ENCODE data around the gene RSRC1.

DNA sequence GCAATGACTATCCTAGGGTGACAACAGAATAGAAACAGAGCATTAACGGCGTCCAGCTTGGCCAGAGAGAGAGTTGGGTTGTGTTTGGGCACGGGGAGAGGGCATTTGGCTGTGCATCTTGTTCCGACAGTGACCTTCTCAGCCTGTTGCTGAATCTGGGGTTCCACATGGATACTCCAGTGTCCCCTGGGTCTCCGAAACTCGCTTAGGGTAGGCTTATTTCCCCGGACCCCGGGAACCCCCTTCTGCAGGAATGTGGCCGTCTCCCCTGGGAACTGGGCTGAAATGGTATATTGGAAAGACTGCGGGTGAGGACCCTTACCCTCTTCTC lies 11.6 kb upstream of the RSRC1 start:
- TF ChIP-seq, protein P1, sequence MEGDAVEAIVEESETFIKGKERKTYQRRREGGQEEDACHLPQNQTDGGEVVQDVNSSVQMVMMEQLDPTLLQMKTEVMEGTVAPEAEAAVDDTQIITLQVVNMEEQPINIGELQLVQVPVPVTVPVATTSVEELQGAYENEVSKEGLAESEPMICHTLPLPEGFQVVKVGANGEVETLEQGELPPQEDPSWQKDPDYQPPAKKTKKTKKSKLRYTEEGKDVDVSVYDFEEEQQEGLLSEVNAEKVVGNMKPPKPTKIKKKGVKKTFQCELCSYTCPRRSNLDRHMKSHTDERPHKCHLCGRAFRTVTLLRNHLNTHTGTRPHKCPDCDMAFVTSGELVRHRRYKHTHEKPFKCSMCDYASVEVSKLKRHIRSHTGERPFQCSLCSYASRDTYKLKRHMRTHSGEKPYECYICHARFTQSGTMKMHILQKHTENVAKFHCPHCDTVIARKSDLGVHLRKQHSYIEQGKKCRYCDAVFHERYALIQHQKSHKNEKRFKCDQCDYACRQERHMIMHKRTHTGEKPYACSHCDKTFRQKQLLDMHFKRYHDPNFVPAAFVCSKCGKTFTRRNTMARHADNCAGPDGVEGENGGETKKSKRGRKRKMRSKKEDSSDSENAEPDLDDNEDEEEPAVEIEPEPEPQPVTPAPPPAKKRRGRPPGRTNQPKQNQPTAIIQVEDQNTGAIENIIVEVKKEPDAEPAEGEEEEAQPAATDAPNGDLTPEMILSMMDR (IDR thresholded peaks at IDR 0.05) = no peak
- TF ChIP-seq POLR2A (IDR thresholded peaks at IDR 0.05) = no peak
